ENCODE measurements around the gene AIRE.
"Not testable (repeated sequence)": the region's sequence is repeated elsewhere in the genome, so short reads cannot be mapped to it uniquely, and the experiment has no call there.

AIRE gene

GRCh38 chr21:44291936-44292811, 6.5 kb downstream of the AIRE start:
- DNase-seq = no peak

GRCh38 chr21:44292812-44293195, 7.1 kb downstream of the AIRE start:
- no peak for DNase-seq

DNA sequence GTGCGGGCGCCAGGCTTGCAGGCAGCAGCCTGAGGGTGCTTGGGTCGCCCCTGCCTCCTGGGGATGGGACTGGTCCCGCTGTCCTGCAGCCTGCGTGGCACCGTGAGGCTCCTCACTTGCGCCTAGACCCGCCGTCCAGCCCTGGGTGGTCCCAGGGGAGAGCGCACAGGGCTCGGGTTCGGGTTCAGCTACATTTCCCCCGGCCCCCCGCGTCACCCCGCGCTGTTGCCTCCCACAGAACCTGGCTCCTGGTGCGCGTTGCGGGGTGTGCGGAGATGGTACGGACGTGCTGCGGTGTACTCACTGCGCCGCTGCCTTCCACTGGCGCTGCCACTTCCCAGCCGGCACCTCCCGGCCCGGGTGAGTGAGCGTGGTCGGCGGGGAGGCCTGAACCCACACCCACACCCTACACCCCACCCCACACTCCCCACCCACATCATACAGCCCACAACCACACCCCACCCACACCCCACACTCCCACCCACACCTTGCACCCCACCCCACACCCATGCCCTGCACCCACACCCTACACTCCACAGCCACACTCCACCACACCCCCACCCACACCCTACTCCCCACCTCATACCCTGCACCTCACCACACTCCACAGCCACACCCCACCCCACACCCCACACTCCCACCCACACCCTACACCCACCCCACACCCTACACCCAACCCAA, 8.0 kb downstream of the AIRE start:
- DNase-seq = no peak

- no peak for DNase-seq
These were observed 8.9 kb downstream of the AIRE start for GRCh38 chr21:44294391-44295162.

GRCh38 chr21:44295163-44295573, 9.5 kb downstream of the AIRE start:
- no peak for DNase-seq

DNA sequence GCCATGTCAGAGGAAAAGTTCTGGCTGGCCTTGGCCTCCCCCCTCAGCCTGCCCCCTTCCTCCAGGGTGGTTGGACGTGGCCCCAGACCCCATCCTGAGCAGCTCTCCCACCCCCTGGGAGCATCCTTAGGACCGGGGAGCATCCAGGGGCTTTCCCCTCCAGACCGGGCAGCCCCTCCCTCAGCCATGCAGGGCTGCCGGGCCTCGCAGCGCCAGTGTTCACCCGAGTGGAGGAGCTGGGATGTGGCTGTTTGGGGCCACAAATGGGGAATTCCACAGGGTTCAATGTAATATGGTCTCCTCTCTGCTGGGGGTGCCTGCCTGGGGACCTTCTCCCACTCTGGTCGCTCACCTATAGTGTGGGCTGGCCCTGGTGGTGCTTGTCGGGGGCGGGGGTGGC, 10.0 kb downstream of the AIRE start:
- DNase-seq = no peak

DNA sequence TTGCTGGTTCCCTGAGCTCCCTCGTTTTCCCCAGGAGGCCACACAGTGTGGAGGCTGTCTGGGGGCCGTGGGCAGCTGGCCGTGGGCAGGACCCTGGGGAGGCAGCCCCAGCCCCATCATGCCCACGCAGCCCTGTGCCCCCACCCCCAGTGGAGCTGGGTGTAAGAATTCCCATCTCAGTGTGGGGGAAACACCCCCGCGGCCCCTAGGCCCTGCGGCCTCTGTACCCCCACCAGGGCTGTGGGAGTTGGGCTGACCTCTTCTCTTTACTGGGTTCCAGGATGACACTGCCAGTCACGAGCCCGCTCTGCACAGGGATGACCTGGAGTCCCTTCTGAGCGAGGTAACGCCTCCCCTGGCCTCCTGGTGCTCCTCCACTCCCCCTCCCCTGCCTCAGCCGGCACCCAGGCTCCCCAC, 10.4 kb downstream of the AIRE start:
- DNase-seq = no peak

GRCh38 chr21:44296916-44297315, 11.2 kb downstream of the AIRE start:
- no peak for DNase-seq

DNA sequence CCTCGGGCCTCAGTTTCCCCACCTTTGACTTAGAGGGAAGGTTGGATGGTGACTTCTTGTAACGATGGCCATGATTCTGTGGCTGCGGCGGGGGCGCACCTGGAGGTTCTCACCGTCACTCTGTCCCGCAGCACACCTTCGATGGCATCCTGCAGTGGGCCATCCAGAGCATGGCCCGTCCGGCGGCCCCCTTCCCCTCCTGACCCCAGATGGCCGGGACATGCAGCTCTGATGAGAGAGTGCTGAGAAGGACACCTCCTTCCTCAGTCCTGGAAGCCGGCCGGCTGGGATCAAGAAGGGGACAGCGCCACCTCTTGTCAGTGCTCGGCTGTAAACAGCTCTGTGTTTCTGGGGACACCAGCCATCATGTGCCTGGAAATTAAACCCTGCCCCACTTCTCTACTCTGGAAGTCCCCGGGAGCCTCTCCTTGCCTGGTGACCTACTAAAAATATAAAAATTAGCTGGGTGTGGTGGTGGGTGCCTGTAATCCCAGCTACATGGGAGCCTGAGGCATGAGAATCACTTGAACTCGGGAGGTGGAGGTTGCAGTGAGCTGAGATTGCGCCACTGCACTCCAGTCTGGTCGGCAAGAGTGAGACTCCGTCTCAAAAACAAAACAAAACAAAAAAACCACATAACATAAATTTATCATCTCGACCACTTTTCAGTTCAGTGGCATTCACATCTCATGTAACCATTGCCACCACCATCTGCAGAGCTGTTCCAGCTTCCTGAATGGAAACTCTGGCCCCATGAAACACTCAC, 12.0 kb downstream of the AIRE start:
- peak; percentile 60 for DNase-seq

GRCh38 chr21:44298301-44298700, 12.6 kb downstream of the AIRE start:
- DNase-seq = no peak

- no peak for DNase-seq
These were observed 13.4 kb downstream of the AIRE start for GRCh38 chr21:44299085-44299457.

DNA sequence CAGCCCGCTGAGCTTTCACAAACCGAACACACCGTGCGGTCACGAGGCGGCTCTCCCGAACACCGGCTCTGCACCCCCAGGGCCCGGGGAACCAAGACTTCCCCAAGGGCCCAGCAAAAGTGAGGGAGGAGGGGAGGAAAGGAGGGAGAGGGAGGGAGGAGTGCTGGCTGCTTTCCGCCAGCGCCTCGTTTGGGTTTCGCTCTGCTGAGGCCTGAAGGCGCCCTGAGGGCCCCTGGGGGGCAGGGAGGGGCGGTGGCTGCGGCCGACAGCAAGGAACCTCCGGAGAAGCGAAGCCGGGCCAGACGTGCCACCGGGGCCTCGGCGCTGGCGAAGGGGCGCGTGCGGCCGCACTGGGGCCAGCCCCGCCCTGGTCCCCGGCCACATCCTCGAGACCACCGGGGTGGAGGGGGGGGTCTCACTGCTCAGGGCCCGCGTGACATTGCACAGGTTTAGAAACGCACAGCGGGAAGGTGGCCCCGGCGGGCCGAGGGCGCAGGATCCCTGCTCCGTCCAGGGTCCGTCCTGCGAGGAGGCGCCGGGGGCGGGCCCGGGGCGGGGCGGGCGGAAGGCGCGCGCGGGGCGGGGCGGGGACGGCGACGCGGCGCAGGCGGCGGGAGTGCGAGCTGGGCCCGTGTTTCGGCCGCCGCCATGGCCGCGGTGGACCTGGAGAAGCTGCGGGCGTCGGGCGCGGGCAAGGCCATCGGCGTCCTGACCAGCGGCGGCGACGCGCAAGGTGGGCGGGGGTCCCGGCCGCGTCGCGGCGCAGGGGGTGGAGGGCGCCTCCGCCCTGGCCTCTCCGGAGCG, 14.0 kb downstream of the AIRE start, which contains the start of gene PFKL:
PFKL (plus strand) TSS at position 596 of the 804 bp plus-strand sequence; CDS start at position 649, 53 bp downstream.
- peak; percentile 44 for DNase-seq

DNA sequence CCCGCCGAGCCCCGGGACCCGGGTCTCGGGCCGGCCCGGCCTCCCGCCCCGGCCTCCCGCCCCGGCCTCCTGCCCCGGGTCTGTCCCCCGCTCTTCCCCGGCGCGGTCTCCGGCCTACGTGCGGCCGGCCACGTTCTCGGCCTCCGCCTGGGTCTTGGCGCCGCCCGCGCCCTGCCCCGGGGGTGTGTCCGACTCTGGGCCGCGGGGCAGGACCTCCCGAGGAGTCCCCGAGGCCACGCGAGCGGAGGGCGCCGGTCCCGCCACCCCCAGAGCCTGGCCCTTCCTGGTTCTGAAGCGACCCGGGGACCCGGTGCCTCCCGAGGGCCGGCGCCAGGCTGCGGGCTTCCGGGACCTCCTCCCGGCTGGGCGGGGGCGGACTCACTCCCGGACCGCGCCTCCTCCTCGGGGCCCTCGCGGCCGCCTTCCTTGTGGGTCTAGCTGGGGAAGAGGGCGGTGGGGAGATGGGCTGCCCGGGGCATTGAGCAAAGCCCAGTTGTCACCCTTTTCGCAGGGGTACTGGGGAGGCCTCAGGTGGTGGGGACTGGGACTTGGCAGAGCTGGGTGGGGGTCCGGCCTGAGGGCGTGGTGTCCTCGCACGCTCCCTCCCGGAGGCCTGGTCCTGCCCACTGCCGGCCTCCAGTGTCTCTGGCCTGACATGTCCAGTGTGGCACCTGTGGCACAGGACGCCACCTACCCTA, 14.7 kb downstream of the AIRE start:
- peak; percentile 47 for DNase-seq

DNA sequence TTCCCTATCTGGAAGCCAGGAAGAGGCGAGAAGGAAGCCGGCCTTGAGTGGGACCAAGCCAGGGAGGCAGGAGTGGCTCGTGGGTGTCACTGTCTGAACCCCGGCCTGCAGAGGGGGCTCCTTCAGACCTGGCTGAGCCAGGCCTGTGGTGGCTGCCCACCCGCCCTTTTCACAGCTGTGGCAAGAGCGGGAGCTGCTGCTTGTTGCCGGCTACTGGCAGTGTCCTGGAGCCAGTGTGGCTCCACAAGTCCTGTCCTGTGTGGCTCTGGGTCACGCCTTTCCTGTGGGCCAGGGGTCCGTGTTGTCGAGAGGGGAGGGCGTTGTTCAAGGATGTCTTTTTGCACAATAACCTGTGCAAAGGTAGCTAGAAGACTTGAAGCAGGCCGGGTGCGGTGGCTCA, 15.5 kb downstream of the AIRE start:
- no peak for DNase-seq

DNA sequence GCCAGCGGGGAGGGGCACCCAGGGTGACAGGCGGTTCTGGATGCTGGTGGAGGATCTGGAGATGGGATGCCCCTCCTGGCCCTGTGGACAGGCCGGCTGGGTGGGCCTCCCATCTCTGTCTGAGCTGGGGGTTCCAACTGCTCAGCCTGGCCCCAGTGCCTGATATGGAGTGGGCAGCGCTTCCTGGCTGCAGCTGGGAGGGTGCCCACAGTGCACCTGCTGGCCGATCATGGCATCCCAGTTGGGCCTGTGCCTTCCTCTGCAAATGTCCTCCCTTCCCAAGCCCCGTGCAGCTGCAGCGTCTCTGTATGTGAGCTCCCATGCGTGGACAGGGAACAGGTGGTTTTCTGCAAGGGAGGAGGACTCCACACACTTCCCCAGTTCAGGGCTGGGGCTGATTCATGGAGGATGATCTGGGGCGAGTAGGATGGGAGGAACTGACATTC, 16.3 kb downstream of the AIRE start:
- DNase-seq = no peak

- DNase-seq = not testable (repeated sequence)
These were observed 17.1 kb downstream of the AIRE start for GRCh38 chr21:44302573-44303401.

DNA sequence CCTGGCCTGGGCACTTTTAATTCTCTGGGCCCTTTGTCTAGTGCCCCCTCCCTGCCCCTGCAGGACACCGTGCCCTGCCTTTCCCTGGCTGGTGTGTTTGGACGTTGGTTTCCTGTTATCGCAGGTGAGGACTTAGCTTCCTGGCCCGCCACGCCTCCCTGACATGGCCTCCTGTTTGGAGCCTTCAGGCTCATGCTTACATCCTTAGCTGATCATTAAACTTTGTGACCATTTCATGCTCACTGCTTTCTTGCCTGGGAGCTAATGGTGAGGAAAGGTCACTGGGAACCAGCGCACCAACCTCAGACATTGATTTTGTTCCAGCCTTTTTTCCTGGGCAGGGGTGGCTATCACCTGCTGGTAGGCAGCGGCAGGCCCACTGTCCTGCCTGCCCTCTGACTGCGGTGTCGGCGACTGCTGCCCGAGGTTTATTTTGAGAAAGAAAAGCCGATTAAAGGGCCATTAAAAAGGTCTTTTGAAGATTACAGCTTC, 17.9 kb downstream of the AIRE start:
- no peak for DNase-seq

GRCh38 chr21:44304011-44304616, 18.4 kb downstream of the AIRE start:
- no peak for DNase-seq

- peak; percentile 20 for DNase-seq
These were observed 19.2 kb downstream of the AIRE start for GRCh38 chr21:44304877-44305293.
